NCI-H2029 treated with DMSO at 0.1 percent for 48 hours (cell line): ENCODE results near the gene PRR5L.

Experiments
- DNase-seq: peaks from one replicate; lab custom pipeline; 2025; lab: John Stamatoyannopoulos, UW

The PRR5L gene

DNA sequence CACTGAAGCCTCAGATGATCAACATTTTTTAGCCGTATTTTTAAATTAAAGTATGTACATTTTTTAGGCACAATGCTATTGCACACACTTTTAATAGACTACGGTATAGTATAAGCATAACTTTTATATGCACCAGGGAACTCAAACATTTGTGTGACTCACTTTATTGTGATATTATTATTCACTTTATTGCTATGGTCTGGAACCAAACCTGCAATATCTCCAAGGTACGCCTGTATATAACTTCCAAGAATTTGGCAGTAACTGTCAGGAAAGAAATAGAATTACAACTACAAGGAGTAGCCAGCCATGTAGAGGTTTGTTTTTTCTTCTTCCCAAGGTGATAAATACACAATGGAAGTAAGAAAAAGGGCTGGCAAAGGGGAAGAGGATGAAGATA, 62.3 kb downstream of the PRR5L start:
- DNase-seq: no peak

DNA sequence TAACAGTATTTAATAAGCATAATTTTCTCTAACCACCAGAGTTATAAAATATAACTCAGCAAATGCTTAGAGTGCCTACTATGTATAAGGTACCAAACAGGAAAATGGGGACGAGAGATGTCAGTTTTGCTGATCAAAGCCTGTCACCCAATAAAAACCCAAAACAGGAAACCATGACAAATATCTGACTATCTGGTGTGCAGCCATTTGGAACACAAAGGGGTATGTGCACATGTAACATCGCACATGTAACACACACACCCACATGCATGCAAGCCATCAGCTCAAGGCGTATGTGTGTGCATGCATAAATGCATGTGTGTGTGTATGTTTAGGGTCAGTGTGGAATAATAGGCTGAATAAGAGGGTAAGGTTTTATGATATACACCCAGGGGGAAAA, 64.2 kb downstream of the PRR5L start:
- no peak for DNase-seq

DNA sequence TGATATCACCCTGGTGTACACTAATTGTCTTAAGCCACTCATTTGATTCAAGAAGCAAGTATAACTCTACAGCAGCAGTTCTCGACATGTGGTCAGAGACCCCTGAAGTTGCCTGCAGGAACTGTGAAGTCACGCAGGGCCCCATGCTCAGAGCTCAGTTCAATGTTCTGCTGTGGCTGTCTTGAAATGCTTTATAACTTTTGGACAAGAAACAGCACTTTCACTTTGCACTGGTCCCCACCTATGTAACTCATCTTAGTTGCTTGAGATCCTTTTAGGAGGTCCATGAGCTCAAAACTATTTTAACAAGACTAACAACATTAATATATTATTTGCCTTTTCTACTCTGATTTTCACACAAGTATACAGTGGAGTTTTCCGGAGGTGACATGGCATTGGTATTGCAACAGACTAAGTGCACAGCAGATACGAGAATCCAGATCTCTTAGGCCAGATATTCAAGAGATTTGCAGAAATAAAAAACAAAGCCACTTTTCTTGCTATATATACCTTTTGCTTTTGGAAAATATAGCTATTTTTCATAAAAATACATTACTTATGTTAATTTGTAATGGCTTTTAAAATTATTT, 64.8 kb downstream of the PRR5L start:
- no peak for DNase-seq

DNA sequence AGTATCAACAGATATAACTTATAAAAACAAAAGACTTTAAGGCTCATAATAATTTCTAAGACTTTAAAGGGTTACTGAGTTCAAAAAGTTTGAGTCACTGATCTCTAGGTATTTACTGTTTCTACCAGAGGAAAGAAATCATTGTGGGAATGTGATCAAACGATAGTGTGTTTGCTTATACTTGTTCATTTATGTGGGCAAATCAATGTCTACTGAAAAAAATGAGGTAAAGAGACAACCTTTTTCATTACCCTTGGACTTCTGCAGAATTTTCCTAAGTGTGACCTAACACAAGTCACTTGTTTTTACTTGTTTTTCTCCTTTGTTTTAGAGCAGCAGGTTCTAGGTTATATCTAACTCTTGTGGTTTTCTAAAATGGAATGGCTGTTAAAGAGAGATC, 65.4 kb downstream of the PRR5L start:
- DNase-seq: no peak

DNA sequence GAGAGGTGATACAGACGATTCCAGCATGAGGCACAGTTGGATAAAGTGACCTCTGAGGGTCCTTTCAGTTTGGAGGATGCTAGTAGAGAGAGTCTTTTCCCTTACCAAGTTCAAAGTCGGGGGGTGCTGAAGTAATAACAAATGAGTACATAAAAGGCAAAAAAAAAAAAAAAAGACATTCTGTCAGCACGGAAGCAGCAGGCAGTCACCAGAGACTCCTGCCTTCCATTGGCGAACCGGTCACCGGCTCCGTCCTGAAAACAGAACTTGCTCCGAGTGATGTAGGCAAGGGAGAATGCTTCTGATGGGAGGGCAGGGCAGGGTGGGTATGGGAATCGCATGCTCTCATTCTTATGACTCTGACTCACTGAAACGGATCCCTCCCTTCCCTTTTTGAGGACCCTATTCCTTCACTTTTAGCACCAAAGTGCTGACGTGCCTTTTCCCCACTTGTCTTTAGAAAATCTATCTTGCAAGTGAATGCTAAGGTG, 65.9 kb downstream of the PRR5L start:
- DNase-seq: no peak

DNA sequence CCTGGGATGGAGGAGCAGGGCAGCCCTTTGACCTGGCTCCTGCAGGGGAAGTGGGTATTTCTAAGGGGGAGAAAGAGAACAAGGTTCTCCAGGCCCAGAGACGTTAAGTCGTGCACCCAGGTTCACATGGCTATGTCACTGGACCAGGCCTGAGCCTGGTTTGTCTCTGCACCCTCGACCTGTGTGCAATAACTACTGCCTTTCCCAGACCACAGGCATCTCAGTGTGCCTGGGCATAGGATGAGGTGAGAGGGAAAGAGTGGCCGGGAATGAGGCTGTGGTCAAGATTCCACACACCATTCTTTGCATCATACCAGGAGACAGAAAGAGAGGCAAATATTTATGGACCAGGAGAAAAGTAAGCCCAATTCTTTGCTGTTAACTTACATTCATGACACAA, 66.8 kb downstream of the PRR5L start:
- no peak for DNase-seq

DNA sequence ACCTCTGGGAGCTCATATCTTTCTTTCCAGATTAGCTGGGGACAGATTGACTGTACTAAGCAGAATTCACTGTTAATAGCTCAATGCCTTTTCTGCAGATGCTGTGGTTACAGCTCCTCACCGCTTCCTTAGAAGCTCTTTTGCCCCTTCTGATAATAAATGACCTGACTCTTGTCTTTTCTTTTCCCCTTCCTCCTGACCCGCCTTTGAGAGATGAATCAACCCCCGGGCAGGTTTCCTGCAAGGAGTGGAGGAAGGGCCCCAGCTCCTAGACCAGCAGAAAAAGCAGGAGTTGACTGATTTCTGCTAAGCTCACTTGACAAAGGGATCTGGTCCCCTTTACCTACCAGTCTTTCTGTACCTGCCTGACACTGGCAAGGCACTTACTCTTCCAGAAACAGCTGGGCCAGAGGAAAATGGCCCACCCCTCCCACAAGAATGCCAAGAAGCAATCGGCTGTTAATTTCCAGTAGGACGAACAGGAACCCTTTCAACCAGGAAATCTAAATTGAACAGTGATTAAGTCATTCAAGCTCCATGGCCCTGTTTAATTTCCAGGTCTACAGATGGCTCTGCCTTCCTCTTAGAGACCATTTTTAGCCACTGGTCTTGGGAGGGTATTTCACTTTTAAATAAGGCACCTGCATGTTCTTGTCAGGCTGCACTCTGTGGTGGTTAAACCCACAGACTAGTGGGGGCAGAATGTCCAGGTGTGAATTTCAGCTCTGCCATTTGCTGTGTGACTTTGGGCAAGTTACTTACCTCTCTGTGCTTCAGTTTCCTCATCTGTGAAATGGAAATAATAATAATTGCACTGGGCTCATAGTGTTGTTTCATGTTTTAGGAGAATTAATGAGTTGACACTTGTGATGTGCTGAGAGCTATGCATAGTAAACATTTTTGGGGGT, 67.5 kb downstream of the PRR5L start:
- no peak for DNase-seq

DNA sequence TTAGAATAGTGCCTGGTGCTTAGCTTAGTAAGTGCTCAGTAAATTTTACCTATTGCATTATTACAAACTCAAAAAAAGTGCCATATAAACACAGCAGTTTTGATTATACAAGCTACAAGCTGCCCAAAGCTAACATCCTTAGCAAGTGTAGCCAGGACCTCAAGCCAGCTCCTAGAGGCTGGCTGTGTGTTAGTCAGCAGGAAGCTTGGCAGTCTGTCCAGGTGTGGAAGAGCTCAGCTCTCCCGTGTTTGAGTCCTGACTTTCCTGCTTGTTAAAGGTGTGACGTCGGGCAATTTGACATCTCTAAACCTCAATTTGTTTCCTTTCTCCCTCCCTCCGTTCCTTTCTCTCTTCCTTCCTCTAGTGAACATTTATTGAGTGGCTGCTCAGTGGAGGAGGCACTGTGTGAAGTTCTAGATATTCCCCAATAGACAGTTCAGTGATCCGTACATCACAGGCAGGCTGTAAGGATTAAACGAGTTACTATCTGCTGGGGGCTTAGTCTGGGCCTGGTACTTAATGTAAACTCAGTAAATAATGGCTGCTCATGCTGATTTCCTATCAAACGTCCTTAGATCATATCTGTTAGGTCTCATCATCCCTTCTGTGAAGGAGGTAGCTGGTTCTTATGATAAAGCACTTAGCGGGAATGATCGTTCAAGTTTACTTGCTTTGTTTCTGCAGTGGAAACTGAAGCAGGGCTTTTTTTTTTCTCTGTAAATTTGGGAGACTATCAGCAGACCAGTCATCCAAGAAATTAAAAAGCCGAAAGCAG, 68.7 kb downstream of the PRR5L start:
- no peak for DNase-seq

DNA sequence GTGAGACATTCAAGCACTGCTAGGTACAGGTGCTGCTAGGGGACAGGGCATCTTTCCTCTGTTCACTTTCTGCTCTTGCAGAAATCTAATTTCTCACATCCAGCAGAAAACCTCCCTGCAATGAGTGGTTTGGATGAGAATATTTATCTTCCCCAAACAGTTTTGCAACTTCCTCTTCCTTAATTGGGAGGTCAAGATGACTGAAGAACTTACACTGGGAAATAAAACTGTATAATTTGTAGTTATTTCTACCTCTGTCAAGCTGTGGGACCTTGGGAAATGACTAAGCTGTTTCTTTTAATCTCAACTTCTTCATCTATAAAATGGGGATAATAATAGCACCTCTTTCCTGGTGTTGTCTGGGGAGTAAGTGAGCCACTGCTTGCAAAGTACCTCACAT, 69.8 kb downstream of the PRR5L start:
- DNase-seq: no peak

DNA sequence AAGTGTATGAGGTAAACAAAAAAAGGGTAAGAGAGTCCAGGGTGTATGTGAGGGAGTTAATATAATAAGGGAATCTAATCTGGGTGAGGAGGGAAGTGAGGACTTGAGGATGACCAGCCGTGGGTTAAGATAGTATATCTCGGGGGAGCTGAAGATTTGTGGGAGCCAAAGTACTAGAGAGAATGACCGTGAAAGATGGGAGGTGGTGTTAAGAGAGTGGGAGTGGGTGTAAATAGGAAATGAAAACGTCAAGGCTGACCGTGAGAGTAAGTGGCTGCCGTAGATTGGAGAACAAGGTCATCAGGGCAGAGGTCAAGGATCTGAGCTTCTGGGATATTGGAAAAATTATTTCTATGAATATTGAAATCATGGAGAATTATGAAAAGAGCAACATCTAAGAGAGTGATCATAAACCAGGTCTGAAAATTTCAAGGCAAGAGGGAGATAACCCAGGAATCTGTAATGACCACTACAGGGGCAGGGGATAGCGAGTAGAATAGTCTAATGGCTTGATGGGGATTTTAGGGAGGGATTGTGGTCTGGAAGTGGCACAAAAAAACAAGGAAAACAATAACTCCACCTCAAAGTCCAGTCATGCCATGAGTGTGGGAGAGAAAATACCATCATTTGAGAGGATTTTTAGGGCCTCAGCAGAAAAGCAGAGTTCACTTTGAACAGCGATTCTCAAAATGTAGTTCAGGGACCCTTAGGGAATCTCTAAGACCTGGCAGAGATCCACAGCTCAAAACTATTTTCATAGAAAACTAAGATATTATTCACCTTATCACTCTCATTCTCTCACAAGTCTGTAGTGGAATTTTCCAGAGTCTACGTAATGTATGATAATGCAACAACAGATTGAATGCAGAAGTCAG, 72.0 kb downstream of the PRR5L start:
- no peak for DNase-seq

DNA sequence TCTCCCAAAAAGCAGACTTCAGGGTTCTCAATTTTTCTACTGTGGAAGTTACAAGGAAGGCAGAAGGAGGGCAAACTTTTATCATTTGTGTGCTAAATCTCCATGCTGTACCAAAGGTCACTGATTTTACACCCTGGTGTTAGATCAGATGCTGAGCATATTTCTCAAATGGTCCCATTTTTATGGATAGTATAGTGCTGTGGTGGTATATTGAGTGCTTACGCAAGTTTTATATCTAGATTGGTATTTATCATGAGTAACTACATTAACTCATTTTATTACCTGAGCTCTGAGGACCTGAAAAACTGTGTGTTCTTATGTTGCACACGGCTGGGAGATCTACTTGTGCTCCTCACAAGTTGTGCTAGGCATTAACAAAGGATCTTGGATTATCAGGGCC, 75.1 kb downstream of the PRR5L start:
- no peak for DNase-seq

DNA sequence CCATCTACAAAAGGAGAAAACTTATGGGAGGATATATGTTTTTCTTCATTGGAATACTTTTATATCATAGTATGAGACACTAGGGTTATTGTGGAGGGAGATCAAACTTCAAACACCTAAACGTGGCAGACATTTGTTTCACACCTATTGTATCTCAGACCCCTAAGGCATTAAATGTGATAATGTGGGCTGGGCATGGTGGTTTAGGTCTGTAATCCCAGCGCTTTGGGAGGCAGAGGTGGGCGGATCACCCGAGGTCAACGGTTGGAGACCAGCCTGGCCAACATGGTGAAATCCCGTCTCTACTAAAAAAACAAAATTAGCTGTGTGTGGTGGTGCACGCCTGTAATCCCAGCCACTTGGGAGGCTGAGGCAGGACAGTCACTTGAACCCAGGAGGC, 75.5 kb downstream of the PRR5L start:
- no peak for DNase-seq

DNA sequence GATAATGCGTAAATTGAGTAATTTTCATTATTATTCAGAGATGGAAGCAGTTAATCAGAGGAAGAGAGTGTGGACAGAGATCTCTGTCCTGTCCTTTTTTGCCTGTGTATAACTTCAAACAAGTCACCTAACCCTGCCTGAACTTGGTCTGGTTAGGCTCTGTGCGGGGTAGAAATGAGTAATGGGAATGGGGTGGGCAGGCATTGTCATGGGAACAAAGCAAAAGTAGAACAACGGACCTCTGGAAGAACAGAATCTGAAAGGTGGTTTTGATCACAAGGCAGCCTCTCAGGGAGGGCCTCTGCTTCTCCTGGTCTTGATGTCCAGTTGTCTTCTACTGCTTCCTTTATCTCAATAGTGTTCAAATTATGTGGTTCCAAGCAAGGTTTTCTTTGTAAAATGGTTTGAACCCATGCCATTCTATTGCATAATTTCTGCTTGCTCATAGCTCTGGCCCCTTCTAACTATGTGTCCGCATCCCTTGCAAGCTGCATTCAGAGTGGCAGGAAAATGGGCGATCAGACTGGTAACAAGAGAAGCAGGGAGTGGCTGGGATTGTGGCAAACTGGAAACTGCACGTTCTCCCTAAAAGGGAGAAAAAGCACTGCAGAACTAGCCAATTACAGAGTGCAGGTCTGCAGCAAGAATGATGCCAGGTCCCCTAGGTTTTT, 76.1 kb downstream of the PRR5L start:
- DNase-seq: no peak

DNA sequence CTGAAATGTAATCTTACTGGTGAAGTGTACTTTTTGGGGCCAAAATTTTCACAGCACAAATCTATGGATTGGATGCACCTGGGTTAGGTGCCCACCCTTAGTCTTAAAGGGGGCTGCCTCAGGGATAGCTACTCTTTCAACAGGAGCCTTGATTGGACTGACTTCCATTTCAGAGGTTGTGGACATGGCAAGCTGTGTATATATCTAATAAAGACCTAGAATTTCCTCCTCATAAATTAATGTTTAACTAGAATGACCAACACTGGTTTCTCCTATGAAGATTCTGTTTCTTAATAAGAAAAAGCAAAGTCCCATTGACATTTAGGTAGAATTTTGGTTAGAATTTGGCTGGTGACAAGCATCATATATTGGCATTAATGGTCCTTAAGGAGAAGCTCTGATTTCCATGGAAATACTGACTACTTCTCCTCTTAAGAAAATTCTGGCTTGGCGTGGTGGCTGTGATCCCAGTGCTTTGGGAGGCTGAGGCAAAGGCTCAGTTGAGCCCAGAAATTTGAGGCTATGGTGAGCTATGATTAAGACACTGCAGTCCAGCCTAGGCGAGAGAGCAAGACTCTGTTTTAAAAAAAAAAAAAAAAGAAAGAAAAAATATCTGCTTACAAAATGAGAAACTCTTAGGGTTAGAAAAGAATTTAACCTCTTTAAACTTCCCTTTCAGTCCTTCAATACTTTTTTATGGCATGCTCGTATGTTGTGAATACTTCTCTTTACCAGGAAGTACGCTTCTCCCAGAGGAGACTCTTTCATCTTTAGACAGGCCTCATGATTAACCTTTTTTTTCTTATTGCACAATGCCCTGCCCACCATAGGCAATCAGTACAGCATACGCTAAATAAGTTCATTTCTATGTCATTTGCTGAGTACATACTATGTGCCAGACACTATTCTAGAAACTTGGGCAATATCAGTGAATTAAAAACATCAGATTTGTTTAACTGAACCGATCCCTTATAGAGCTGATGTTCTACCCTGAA, 77.2 kb downstream of the PRR5L start:
- no peak for DNase-seq

DNA sequence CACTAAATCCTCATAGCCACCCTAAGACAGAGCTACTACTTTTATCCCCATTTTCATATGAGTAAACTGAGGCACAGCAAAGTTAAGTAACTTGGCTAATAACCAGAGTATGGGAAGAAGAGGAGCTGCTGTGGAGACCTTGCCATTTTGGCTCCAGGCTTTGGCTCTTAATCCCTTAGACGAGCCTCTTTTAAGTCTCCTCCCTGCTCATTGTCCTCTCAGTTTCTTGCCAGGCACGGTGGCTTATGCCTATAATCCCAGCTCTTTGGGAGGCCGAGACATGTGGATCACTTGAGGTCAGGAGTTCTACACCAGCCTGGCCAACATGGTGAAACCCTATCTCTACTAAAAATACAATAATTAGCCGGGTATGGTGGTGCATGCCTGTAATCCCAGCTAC, 78.6 kb downstream of the PRR5L start:
- no peak for DNase-seq

DNA sequence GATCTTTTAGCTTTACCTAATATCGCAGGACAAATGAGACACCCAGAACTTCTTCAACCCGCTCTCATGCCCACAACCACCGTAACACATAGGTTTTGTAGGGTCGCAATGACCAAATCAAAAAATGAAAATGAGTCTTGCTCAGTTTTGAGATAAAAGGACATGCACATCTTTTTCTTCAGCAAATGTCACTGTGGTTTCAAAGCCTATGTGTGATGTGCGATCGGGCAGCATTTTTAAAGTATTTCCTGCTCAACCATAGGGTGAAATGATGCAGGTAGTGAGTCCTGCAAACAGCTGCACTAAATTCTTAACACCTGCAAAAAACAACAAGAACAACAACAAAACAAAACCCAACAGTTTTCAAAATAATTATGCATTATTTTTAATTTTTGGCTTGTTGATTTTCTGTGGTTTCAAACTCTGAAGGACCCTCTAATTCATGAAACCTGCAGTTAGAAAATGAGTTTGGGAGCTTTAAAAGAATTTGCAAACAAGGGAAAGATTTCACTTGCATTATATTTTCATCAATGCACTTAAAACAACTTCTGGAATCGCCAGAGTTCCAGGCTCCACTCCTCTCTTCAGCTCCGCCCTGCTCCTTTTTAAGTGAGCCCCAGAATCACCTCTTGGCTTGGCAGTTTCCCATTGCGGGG, 79.4 kb downstream of the PRR5L start:
- no peak for DNase-seq

DNA sequence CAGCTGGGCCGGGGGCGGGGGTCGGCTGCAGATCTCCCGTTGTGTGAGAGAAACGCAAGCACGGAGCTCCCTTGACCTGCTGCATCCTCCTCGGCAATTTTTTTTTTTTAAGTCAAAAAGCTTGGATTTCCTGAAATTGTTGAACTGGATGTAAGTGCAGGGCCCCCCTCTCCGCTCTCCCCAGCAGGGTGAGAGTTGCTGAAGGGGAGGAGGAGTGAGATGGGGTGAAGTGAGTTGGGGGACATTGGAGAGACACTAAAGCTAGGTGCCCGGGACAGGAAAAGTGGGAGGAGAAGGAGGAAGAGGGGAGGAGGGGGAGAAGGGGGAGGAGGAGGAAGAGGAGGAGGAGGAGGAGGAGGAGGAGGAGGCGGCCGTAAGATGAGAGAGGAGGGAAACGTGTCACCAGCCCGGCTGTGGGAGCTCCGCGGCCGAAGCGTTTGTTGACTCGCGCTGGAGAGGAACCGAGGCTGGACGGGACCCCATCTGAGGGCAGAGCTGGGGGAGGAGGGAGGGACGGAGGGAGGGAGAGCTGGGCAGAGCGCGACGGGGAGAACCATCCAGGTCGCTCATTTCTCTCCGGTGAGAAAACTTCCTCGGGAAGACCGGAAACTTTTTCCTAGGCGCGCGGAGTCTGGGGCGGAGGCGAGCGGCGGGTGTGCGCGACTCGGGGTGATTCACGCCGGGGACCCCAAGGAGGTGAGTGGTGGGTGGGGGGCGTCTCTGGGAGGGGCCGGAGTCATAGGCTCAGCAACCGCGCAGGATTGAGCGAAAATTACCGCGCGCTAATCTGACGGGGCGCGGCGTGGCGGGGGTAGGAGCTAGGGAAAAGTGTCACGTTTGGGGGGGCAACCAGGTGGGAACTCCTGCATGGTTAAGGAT, 80.2 kb downstream of the PRR5L start:
- no peak for DNase-seq
